Right kidney (tissue), 1 donor: Measurements from ENCODE around the gene VPS9D1.

Source experiments
- DNase-seq: peaks from one replicate; pipeline ENCODE4 v3.0.0-alpha.2; 2016

Gene VPS9D1

GRCh38 chr16:89732142-89732917, 11.6 kb upstream of the VPS9D1 start:
- no peak for DNase-seq

- DNase-seq, result no peak
These were observed 10.0 kb upstream of the VPS9D1 start for GRCh38 chr16:89730610-89731234.

GRCh38 chr16:89729863-89730593, 9.3 kb upstream of the VPS9D1 start:
- no peak for DNase-seq

GRCh38 chr16:89729293-89729692, 8.6 kb upstream of the VPS9D1 start:
- DNase-seq, result no peak

- DNase-seq, result no peak
These were observed 6.9 kb upstream of the VPS9D1 start for GRCh38 chr16:89727406-89728120.

GRCh38 chr16:89723279-89724250, 2.9 kb upstream of the VPS9D1 start:
- DNase-seq, result no peak

- no peak for DNase-seq
These were observed 1.9 kb upstream of the VPS9D1 start for GRCh38 chr16:89722392-89723278.

GRCh38 chr16:89721546-89722391, 1.1 kb upstream of the VPS9D1 start:
- peak; percentile 88 for DNase-seq

GRCh38 chr16:89720551-89720812, 216 bp downstream of the VPS9D1 start:
- DNase-seq, result peak; percentile 91

- no peak for DNase-seq
These were observed 2.8 kb downstream of the VPS9D1 start for GRCh38 chr16:89717688-89718505.

GRCh38 chr16:89716916-89717687, 3.6 kb downstream of the VPS9D1 start:
- no peak for DNase-seq

- DNase-seq, result no peak
These were observed 4.2 kb downstream of the VPS9D1 start for GRCh38 chr16:89716493-89716892.

- no peak for DNase-seq
These were observed 8.4 kb downstream of the VPS9D1 start for GRCh38 chr16:89712274-89712781.

- DNase-seq, result peak; percentile 70
These were observed 9.0 kb downstream of the VPS9D1 start for GRCh38 chr16:89711601-89712273.

GRCh38 chr16:89710709-89711564, 9.8 kb downstream of the VPS9D1 start:
- DNase-seq, result peak; percentile 55
